Suppressor macrophage treated with lipopolysaccharide for 4 hours (primary cell): ENCODE measurements around the gene SORCS2.

Experiments used
- DNase-seq: peaks from one replicate; pipeline ENCODE4 v3.0.0-alpha.2; 2020

SORCS2 gene

DNA sequence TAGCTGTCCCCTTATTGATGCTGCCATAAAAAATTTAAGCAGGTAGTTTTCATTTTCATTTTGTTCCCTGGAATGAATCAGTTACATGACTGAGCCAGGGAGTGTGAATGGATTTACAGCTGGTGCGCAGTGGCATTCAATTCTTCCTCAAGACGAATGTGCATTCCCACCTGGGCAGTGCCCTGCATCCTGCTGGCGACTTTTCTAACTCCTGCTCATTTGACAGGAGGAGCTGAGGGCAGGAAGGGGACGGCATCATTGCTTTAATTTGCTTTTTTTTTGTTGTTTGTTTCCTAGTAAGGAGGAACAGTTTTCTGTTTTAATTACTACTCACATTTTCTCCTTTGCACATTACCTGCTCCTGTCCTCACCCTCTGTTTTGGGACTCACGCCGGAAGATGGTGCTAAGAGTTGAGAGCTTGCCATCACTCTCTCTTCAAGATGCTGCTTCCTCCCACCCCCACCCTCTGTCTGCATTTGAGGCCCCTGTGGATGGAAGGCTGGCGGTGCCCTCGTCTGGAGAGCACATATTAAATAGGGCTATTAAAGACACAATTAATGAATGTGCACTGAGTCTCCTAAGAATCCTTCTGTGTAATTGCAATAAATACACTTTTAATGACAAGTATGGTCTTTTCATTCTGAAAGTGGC, 206.6 kb downstream of the SORCS2 start:
- DNase-seq, result no peak

DNA sequence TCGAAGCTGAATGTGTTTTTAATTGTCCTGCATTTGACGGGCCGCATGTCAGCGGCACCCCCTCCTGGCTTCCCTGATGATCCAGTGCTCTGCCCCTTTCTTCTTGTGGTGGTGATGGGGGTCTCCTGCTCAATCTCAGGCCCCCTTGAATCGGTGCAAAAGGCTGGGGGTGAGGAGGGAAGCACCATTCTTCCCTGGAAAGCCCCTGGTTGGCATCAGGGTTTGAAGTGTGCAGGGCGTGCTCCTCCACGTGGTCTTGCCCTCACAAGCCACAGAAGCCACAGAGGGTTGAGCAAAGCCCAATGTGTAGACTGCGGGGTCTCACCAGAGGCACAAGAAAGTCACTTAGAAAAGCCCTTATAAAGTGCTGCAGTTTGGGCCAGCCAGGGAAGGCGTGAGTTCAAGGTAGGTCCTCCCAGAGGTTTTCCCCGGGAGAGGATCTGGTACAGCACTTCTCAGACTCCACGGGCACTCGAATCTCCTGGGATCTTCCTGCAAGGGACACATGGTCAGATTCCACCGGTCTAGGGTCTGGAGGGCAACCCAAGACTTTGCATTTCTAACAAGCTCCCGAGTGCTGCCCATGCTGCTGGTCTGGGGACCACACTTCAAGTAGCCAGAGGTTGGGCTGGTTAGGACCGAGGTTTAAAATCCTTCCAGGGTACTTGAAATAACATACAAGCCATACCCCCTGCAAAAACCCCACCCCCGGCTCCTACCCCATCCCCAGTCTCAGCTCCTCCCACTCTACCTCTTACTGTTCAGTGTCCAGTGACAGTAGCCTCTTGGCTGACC, 207.3 kb downstream of the SORCS2 start:
- no peak for DNase-seq

DNA sequence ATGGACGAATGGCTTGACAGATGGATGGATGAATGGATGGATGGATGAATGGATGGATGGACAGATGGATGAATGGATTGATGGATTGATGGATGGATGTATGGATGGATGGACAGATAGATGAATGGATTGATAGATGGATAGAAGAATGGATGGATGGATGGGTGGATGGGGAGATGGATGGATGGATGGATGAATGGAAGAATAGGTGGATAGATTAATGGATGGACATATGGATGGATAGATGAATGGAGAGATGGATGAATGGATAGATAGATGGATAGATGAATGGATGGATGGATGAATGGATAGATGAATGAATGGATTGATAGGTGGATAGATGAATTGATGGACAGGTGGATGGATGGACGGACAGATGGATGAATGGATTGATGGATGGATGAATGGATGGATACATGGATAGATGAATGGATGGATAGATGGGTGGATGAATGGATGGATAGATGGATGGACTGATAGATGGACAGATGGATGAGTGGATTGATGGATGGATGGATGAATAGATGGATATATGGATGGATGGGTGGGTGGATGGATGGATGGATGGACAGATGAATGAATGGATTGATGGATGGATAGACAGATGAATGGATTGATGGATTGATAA, 208.4 kb downstream of the SORCS2 start:
- no peak for DNase-seq

DNA sequence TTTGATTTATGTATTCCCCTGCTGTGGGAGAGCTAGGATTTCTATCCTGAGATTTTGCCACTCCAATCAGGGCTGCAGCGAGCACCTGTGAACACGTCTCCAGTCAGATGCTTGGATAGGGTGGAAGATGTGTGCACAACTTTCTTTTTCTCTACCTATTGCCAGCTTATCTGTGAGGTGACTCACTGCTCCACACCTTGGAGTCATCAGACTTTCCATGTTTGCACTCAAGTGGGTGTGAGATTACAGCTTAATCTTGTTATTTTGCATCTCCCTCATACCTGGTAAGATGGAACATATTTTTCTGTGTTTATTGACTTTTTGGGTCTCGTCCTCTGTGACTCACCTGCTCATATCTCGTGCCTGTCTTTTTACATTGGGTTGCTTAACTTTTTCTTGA, 210.2 kb downstream of the SORCS2 start:
- no peak for DNase-seq

DNA sequence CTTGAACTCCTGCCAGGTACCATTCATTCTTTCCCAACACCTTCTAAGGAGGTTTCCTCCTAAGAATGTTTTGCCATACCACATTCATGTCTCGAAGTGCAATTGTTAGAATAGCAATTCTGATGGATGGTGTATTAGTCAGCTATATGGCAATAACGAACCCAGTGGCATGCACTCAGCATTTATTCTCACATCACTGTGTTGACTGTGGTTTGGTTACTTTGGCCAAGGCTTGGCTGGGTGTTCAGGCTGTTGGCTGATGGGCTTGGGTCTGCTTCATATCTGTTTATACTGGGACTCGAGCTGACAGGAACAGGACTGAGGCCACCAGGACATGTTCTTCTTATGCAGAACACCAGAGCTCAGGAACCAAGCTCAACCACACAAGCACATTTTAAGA, 210.7 kb downstream of the SORCS2 start:
- DNase-seq, result no peak

DNA sequence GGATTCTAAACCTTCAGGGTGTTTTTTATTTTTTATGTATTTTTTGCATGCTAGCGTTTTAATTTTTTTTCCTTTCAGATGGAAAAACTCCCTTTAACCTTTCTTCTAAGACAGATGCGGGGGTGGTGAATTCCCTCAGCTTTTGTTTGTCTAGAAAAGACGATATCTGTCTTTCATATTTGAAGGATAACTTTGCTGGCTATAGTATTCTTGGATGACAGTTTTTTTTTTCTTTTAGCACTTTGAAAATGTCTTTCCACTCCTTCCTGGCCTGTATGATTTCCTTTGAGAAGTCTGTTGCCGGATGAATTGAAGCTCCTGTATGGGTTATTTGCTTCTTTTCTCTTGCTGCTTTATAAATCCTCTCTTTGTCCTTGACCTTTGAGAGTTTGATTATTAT, 215.8 kb downstream of the SORCS2 start:
- DNase-seq, result no peak

DNA sequence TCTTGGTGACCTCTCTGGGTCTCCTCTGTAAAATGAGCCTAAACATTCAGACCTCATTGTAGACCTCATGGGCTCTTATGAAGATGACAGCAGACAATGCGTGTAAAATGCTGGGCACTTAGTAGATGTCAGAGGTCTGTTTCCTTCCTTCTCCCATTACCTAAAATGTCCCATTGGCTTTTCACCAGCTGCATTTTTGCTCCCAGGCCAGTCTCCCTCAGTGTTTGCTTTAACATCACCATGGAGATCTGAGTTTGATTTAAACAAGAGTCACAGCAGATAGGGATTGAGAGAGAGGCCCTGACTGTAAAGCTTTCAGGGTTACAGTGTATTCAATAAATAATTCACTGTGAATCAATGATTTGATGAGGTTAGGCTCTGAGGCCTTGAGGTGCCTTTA, 218.1 kb downstream of the SORCS2 start:
- no peak for DNase-seq

DNA sequence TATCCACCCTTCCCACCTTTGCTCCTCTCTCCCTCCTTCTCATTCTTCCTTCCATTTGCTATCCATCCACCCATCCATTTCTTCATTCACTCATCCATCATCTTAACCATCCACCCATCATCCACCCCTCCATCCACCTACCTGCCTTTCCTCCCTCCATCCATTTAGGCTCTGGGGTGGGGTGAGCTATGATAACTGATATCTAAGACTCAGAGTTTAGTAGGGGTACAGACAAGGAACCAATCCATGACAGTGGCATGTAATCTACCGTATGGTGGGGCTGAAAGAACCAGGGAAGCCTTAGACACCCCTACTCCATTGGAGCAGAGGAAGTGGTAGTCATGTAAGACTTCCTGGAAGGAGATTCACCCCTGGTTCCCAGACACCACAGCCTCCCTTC, 219.2 kb downstream of the SORCS2 start:
- no peak for DNase-seq

DNA sequence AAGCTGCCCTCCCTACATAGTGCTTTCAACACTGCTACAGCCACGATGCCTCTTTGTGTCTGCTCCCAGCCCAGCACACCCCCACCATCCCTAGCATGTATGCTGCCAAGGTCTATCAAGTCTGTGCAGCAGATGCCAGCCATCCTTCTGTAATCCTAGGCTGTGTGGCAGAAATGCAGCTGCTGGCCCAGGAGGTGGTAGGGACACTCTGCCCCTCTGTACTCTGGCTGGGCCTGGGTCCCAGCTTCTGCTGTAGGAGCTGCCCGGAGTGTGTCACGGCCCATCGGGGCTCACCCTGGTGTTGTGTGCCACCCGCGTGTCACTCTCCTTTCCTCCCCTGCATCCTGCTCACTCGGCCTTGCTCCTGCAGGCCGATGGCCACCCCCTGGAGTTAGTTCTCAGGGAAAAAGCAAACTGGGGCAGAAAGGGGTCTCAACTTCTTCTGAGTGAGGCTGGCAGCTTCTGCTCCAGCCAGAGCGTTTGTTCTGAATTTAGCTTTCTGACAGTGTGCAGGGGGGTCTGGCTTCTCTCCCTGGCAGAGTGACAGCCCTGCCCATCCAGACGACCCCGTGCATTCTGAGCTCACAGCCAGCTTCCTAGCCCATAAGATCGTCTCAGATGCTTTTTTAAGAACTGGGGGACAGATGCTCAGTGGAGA, 219.7 kb downstream of the SORCS2 start:
- no peak for DNase-seq

DNA sequence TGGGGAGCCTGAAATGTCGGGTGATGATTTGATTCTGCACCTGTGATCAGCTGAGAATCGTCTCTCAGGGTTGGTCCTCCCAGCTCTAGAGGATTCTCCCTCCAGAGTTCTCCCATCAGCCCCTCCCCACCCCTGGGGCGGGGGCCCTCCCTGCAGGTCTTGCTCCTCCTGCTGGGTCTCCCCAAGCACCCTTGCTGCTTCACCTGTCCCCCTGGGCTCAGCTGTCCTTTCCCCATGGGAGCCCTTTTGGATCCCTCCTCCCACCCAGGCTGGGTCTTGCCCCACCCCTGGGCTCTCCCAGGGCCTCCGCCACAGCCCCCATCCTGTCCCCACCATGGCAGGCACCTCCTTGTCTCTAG, 220.2 kb downstream of the SORCS2 start:
- DNase-seq, result no peak

DNA sequence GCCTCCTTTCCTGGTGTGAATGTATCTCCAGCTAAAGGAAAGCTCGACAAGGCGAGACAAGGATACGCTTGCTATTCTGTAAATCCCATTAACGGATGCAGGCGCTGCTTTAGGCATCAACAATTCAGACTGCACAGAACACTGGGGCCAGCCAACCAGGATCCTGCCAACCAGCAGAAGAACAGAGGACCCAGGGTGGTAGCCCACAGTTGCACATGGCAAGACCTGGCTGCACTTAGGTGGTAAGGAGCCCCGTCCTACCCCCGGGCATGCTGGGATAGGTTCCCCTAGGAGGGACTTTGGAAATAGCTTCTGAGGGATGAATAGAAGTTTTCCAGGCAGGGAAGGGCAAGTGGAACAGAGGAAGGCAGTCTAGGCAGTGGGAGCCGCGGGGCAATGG, 221.7 kb downstream of the SORCS2 start:
- DNase-seq, result no peak

DNA sequence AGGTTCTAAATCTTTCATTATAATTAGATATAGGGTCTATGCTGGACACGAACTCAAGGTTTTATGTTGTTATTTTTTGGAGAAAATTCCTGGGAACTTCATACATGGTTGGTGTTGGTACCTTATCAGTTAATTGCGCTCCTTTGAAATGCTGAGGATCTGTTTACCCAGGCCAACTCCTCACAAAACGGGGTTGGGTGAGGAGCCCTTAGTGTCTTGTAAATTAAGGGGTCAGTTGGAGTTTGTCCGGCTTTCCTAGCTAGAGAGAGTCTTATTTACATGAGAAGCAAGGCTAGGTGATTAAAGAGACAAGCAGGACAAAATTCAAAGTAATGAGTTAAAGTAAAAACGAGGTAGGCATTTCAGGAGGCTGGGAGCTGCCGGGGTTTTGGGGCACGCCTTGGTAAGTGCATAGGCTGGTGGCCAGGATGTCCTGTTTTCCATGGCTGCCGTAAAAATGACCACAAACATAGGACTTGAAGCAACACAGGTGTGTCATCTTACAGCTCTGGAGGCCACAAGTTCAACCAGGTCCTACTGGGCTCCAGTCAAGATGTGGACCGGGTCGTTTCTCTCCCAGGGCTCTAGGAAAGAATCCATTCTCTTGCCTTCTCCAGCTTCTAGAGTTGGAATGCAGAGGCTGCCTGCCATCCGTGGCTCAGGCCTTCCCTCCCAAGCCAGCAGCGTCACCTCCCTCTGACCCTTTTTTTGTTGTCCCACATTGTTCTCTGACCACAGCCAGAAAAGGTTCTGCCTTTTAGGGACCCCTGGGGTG, 222.6 kb downstream of the SORCS2 start:
- DNase-seq, result no peak

DNA sequence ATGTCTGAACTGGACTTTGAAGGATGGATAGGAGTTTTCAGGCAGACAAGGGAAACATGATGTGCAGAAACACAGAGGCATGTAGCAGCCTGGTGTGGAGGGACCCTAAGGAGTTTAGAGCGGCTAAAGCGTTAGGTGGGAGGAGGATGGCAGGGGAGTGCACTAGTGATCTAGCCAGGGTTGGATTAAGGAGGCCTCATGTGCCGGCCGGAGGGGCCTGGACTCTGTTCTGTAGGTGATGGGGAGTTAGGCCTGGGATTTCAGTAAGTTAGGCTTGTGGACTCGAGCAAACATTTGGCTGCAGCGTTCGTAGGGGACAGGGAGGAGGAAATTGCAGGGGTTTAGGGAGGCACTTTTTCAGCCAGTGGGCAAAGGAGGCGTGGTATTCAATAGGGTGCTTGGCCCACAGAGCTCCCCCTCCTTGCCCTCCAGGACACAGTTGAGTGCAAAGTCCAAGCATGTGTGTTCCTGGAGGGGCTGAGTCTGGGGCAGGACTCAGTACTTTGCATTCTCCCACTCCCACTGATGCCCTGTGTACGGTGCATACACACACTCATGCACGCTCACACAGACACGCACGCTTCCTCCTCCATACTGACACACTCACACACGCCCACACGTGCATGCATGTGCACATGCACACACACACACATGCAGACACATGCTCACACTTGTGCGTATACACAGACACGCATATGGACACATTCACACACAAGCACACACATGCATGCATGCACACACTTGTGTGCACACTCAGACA, 223.8 kb downstream of the SORCS2 start:
- DNase-seq, result no peak

DNA sequence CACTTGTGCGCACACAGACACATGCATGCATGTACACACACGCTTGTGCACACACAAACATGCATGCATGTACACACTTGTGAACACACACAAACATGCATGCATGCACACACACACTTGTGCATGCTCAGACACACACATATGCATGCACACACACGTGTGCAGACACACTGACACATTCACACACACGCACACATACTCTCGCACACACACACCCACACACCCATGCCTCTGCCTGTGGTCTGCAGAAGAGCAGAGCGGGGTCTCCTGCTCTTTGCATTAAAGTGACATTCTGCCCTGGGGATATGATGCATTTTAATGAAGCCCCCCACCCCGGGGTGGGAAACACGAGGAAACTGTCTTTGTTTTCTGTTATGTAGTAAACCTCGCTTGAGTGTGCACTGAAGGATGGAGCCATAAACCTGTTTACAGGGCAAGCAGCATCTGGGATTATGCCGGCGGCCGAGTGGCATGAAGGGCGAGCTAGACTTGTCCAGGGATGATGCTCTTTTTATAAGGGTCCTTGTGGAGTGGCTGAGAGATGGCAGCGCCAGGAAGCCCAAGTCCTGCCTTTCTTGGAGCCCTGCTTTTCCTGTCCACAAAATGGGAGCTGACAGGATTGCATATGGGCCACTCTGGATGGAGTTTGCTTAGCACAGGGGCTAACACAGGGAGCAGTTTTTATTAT, 224.6 kb downstream of the SORCS2 start:
- no peak for DNase-seq

DNA sequence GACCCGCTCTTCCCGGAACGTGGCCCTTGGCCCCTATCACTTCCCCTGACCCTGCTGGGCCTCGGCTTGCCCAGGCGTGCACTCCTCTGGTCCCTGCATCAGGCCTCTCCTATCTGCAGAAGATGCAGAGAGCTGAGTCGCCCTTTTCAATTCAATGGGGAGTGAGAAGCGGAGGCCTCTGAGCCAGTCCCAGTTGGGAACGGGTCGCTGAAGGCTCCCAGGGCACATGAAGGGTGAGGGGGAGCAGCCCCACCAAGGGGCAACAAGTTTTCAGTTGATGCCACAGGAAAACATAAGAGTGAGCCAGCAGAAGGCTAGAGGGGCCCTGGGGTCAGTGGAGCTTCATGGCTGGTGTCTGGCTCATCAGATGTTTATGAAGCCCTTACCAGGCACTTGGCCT, 225.3 kb downstream of the SORCS2 start:
- no peak for DNase-seq

DNA sequence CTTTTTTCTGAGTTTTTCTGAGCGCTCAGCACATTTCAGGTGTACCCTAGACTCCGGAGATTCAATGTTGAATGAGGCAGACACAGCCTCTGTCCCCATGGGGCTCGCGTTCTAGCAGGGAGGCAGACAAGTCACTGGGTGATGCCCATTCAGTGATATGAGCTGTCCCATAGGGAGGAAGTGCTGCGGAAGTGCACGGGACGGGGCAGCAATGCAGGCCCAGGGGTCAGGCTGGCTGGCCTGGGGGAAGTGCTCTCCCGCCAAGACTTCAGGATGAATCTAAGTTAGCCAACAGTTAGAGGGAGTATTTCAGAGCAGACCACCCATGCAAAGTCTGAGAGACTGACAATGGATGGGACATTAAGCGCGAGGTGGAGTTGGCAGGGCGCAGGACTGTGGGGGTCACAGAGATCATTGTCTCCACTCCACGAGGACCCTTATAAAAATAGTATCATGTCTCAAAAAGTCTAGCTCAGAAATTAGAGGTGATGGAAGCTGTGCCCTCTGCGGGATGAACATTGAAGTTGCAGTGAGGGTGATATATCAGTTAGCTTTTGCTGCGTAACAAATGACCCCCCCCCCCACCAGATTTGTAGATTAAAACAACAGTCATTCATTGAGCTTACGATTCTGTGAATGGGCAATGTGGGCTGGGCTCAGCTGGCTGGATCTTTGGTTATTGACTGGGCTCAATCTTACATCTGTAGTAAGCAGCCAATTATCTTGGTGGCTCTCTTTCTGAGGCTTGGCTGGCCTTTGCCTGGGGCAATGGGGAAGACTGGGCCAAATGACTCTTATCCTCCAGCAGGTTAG, 226.0 kb downstream of the SORCS2 start:
- DNase-seq, result no peak

DNA sequence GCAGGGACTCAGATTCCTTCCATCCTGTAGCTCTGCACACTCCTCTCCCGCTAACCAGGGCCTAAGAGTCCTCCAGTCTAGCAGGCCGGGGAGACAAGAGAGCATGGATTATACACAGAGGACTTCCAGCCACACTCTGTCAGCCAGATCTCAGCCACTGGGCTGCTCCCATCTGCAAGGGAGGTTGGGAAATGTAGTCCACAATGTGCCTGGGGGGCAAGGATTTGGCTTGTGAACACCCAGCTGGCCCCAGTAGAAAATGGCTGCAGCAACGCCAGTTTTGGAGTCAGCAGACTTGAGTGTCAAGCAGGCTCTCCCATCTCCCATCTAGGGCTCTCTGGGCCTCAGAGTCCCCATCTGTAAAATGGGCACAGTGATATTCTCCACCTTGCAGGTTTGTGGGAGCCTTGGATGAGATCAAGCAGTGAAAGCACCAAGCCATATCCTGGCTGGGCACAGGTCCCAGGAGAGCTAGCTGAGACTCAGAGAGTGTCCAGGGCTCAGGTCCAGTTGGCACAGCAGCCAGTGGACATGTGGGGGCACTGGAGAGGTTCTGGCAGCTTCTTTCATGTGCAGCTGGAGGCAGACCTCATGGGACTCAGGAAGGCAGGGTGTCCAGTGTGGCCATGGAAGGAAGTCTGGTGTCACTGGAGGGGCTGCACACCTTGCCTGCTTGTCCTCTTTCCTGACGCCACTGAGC, 227.8 kb downstream of the SORCS2 start:
- DNase-seq, result no peak

DNA sequence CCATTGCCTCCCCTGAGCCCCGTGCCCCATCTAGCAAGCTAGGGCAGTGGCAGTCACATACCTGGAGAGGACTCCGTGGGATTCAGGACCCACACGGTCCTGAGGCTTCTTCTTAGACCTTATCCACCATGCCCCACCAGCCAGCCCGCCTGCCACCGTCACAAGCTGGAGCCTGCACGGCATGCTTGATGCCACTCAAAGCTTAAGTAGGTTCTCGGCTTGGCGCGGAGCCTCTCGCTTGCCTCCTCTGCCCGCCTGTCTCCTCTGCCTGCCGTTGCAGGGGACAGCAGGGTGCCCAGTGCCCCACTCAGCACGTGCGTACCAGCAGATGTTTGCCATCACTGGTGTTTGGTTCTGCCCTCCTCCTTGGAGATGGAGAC, 228.3 kb downstream of the SORCS2 start:
- no peak for DNase-seq

DNA sequence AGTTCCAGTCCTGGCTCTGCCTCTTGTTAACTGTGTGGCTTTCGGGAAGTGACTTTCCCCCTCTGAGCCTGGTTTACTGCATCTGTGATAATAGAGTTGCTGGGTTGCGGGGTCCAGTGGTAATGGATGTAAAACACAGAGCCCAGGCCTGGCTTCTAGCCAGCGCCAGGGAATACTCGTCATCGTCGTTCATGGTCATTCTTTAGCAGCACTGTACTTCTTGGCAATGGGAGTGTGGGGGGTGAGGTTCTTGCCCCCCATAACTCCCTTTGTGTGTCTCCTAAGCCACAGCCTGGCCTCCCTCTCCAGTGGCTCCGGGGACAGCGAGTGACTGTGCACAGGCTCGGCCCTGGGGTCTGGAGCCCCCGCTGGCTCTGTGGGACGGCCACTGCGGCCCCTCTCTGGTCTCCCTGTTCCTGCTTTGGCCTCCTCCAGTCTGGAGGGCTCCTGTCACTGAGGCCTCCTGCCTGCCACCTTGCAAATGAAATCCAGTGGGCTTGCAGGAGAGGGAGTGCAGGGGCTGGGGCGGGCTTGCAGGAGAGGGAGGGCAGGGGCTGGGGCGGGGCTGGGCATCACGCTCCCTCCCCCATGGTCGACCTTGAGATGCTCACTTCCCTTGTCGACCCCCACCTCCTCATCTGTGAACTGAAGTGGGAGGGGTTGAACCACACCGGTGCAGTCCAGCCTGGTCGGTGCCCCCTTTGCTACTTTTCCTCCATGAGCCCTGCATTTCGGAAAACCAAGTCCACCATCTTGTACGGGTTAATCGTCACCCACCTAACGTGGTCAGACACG, 229.2 kb downstream of the SORCS2 start:
- DNase-seq, result no peak
